ENCODE results near the gene ZNF628. TPM values are rescaled to one million over a fixed set of nuclear protein-coding genes. Genes with fewer than 3 reads are reported as not detected.

ZNF628 gene
- total RNA-seq, 1 donor from 2014 or later, result 13.2 TPM

DNA sequence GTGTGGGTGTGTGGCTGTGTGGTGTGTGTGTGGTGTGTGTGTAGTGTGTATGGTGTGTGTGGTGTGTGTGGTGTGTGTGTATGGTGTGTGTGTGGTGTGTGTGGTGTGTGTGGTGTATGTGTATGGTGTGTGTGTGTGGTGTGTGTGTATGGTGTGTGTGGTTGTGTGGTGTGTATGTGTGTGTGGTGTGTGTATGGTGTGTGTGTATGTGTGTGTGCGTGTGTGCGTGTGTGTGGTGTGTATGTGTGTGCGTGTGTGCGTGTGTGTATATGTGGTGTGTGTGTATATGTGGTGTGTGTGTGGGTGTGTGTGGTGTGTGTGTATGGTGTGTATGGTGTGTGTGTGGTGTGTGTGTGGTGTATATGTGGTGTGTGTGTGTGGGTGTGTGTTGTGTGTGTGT, 41.4 kb upstream of the ZNF628 start:
- Histone ChIP-seq H3K36me3 (no peaks in the 10 kb centered on the region), H3K4me3 (no peak overlapping the region), H3K9me3 (no peaks in the 10 kb centered on the region), H3K27ac (no peak overlapping the region), H3K4me1 (no peaks in the 10 kb centered on the region), H3K27me3 (peaks cover 15% of the 10 kb centered on the region)
- TF ChIP-seq, protein P1, sequence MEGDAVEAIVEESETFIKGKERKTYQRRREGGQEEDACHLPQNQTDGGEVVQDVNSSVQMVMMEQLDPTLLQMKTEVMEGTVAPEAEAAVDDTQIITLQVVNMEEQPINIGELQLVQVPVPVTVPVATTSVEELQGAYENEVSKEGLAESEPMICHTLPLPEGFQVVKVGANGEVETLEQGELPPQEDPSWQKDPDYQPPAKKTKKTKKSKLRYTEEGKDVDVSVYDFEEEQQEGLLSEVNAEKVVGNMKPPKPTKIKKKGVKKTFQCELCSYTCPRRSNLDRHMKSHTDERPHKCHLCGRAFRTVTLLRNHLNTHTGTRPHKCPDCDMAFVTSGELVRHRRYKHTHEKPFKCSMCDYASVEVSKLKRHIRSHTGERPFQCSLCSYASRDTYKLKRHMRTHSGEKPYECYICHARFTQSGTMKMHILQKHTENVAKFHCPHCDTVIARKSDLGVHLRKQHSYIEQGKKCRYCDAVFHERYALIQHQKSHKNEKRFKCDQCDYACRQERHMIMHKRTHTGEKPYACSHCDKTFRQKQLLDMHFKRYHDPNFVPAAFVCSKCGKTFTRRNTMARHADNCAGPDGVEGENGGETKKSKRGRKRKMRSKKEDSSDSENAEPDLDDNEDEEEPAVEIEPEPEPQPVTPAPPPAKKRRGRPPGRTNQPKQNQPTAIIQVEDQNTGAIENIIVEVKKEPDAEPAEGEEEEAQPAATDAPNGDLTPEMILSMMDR (IDR thresholded peaks at IDR 0.05), result no peak
- intact Hi-C loops (cut with DNase I), result no loop called here
- no peak for DNase-seq (ENCODE audit: low spot score in 2 of 2)

DNA sequence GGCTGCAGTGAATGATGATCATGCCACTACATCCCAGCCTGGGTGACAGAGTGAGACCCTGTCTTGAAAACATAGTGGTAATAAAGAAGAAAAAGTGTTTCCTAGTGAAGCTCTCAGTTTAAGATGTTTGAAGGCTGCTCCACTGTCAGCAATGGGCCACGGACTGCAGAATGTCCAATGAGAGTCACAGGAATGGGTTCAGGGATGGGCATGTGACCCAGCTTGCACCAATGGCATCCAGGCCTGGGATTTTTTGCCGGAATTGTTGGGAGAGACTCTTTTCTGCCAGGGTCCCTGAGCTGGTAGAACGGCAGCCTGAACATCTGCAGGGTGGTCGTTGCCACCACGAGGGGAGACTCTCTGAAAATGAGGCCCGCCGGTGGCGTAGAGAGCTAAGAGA, 39.6 kb upstream of the ZNF628 start:
- no peaks in the 10 kb centered on the region for H3K9me3 ChIP-seq
- intact Hi-C loops (cut with DNase I), result no loop called here
- no peaks in the 10 kb centered on the region for H3K36me3 ChIP-seq
- no peak for DNase-seq (ENCODE audit: low spot score in 2 of 2)
- H3K4me3 ChIP-seq, result no peak overlapping the region
- no peaks in the 10 kb centered on the region for H3K4me1 ChIP-seq
- no peak overlapping the region for H3K27ac ChIP-seq
- TF ChIP-seq, protein P1 (IDR thresholded peaks at IDR 0.05), result no peak
- H3K27me3 ChIP-seq, result peaks cover 24% of the 10 kb centered on the region

DNA sequence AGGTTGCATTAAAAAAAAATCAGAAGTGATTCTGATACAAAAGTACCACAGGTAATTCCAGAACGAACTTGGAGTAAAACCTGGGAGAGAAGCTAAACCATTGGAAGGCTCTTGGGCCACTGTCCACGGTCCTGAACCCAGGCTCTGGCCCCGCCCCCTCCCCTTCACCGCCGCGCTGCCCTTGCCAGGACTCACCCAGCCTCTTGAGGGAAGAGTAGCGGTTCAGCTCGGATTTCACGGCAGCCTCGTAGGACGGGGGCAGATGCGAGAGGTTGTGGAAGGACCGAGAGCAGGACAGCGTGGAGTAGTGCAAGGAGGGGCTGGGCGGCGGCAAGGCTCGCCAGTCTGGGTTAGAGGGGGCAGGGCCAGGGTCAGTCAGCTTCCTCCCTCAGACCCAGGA, 39.0 kb upstream of the ZNF628 start:
- Histone ChIP-seq H3K9me3 (no peaks in the 10 kb centered on the region), H3K27me3 (peaks cover 29% of the 10 kb centered on the region), H3K27ac (no peak overlapping the region), H3K36me3 (no peaks in the 10 kb centered on the region), H3K4me3 (no peak overlapping the region), H3K4me1 (no peaks in the 10 kb centered on the region)
- intact Hi-C loops (cut with DNase I), result no loop called here
- TF ChIP-seq, protein P1 (IDR thresholded peaks at IDR 0.05), result no peak
- DNase-seq (ENCODE audit: low spot score in 2 of 2), result no peak

DNA sequence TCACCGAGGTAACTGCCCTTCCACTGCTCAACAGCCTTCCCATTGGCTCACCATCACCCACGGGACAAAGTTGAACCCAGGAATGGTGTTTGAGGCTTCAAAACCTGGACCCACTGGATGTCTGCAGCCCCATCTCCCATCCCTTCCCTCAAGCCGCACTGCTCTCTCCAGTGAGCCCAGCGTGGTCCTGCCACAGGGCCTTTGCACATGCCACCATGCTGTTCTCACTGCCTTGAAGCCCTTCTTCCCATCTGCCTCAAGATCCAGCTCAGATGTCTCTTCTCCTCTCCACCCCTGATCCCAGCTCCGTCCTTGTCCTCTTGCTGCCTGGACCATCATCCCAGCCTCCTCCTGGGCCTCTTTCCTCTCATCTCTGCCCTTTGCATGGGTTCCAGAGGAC, 37.4 kb upstream of the ZNF628 start:
- Histone ChIP-seq H3K36me3 (no peaks in the 10 kb centered on the region), H3K27me3 (peaks cover 19% of the 10 kb centered on the region), H3K27ac (no peak overlapping the region), H3K4me3 (no peak overlapping the region), H3K4me1 (no peaks in the 10 kb centered on the region), H3K9me3 (no peaks in the 10 kb centered on the region)
- DNase-seq (ENCODE audit: low spot score in 2 of 2), result no peak
- TF ChIP-seq, protein P1 (IDR thresholded peaks at IDR 0.05), result no peak
- intact Hi-C loops (cut with DNase I), result no loop called here

DNA sequence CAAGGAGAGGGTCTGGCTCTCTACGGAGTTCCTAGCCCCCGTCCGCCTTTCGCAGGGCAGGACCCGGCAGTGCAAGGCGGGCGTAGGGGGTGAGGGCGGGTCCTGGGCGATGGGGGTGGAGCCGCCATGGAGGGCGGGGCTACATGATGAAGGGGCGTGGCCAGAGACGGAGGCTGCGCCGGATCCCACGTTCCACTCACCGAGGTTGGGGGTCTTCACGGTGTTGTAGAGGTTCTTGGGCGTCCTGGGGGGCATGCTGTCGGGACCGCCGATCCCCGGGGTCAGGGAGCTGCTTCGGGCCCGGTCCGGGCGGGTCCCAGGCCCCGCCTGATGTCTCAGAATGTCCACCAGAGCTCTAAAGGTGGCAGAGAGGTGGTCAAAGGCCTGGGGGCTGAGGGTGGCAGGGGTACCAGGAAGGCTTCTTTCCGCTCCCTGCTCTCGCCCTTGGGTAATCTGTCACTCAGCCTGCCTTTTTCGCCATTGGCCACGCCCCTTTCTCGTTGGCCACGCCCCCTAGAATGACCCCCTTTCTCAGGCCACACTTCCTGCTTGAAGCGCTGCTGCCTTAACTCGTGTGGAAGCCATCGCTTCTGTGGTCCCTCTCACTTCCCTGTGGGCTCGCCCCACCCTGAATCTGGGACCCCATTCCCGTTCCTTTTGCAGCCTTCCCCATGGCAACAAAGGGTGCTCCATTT, 35.9 kb upstream of the ZNF628 start:
- no peak for DNase-seq (ENCODE audit: low spot score in 2 of 2)
- Histone ChIP-seq H3K4me1 (no peaks in the 10 kb centered on the region), H3K4me3 (no peak overlapping the region), H3K9me3 (no peaks in the 10 kb centered on the region), H3K36me3 (no peaks in the 10 kb centered on the region), H3K27ac (no peak overlapping the region), H3K27me3 (peaks cover 19% of the 10 kb centered on the region)
- intact Hi-C loops (cut with DNase I), result no loop called here
- TF ChIP-seq, protein P1 (IDR thresholded peaks at IDR 0.05), result no peak

DNA sequence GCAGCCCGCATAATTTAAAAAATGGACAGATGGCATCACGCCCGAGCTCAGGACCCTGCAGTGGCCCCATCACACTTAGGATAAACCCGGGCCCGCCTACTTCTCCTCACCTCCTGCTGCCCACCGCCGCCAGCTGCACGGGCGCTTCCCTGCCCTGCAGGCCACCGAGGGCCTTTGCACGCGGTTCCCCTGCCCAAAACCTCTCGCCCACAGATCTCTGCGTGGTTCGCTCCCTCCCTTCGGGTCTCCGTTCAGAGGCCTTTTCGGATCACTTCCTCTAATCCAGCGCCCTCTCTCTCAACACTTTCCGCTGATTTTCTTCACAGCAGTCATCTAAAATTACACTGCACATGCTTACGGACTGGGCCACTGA, 35.1 kb upstream of the ZNF628 start:
- TF ChIP-seq, protein P1 (IDR thresholded peaks at IDR 0.05), result no peak
- H3K27me3 ChIP-seq, result peaks cover 19% of the 10 kb centered on the region
- no peak overlapping the region for H3K4me3 ChIP-seq
- H3K36me3 ChIP-seq, result no peaks in the 10 kb centered on the region
- no peak overlapping the region for H3K27ac ChIP-seq
- no peaks in the 10 kb centered on the region for H3K9me3 ChIP-seq
- no peaks in the 10 kb centered on the region for H3K4me1 ChIP-seq
- intact Hi-C loops (cut with DNase I), result no loop called here
- DNase-seq (ENCODE audit: low spot score in 2 of 2), result no peak

Data from ascending aorta (tissue), 2 donors.